Measurements from ENCODE around the gene PADI1.

The PADI1 gene

DNA sequence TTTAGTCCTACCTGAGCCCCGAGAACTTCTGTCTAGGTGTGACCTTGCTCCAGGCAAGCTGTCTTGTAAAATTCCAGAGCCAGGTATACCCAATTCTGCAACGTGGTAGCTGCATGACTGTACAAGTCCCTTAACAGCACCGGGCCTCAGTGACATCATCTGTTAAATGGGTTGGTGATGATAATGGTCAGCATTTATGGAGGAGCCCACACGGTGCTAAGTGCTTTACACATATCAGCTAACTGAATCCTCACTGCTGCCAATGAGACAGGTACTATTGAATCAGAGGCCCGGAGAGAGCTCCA lies 37.2 kb upstream of the PADI1 start:
- no peak overlapping the region for H3K4me3 ChIP-seq (ENCODE audit: low read depth, low read length)
- DNase-seq (ENCODE audit: low read depth), result no peak
- TF ChIP-seq, protein P1, sequence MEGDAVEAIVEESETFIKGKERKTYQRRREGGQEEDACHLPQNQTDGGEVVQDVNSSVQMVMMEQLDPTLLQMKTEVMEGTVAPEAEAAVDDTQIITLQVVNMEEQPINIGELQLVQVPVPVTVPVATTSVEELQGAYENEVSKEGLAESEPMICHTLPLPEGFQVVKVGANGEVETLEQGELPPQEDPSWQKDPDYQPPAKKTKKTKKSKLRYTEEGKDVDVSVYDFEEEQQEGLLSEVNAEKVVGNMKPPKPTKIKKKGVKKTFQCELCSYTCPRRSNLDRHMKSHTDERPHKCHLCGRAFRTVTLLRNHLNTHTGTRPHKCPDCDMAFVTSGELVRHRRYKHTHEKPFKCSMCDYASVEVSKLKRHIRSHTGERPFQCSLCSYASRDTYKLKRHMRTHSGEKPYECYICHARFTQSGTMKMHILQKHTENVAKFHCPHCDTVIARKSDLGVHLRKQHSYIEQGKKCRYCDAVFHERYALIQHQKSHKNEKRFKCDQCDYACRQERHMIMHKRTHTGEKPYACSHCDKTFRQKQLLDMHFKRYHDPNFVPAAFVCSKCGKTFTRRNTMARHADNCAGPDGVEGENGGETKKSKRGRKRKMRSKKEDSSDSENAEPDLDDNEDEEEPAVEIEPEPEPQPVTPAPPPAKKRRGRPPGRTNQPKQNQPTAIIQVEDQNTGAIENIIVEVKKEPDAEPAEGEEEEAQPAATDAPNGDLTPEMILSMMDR (IDR thresholded peaks at IDR 0.05; ENCODE audit: low read depth, low read length), result no peak
- TF ChIP-seq, protein P2, sequence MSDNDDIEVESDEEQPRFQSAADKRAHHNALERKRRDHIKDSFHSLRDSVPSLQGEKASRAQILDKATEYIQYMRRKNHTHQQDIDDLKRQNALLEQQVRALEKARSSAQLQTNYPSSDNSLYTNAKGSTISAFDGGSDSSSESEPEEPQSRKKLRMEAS (IDR thresholded peaks at IDR 0.05; ENCODE audit: low read depth, low read length), result no peak
- TF ChIP-seq MYC (IDR thresholded peaks at IDR 0.05; ENCODE audit: low read depth, low read length) (no peak), POLR2A (IDR thresholded peaks at IDR 0.05; ENCODE audit: extremely low read depth, insufficient read length) (no peak)

DNA sequence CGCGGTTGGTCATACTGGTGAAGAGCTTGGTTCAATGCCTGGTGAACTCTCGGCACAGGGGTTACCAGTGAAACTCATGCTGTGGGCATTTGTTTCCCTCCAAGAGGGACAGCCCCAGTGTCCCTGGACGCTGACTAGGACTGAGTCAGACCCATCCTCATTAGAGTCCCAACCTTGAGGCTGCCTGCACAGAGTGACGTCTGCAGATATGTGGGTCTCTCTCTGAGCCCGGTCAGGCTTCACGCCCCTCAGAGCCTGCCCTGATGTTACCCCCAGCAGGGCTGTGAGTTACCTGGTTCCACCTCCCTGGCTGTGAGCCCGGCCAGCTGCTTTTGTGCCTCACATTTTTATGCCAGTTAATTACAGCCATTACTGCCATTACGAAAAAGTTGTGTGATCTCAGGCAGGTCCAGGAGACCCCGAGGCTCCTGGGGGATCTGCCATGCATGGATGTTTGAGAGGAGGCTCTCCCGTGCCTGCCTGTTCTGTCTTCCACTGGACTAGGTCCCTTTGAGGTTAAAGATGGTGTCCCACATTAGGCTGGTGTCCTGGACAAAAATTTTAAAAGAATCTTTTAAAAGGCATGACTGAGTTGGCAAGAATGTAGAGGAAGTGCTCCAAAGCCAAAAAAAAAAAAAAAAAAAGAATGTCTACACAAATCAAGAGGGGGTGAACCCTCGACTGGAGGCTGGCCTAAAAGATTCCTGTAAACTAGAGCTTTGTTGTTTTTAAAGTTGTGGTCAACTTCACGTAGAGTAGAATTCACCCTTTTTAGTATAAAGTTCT lies 36.6 kb upstream of the PADI1 start:
- H3K4me3 ChIP-seq (ENCODE audit: low read depth, low read length), result no peak overlapping the region
- DNase-seq (ENCODE audit: low read depth), result no peak

DNA sequence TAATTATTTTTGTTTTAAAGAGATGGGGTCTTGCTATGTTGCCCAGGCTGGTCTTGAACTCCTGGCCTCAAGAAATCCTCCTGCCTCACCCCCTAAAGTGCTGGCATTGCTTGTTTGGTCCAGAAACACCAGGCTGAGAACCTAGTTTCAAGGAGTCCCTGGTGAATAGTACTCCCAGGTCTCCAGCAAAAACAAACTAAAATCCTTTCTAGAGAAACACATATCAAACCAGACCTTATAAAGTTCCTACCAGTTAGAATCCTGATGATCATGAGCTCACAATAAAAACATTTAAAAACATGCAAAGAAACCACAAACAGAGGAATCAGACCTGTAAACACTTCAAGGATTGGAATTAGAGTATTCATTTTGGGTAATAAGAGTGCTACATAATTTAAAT lies 34.4 kb upstream of the PADI1 start:
- no peak overlapping the region for H3K4me3 ChIP-seq (ENCODE audit: low read depth, low read length)
- no peak for DNase-seq (ENCODE audit: low read depth)
- TF ChIP-seq MYC (IDR thresholded peaks at IDR 0.05; ENCODE audit: low read depth, low read length), result no peak
- TF ChIP-seq, protein P1 (IDR thresholded peaks at IDR 0.05; ENCODE audit: low read depth, low read length), result no peak
- TF ChIP-seq, protein P2 (IDR thresholded peaks at IDR 0.05; ENCODE audit: low read depth, low read length), result no peak
- no peak for TF ChIP-seq POLR2A (IDR thresholded peaks at IDR 0.05; ENCODE audit: extremely low read depth, insufficient read length)

More for the DNA sequence above, 36.6 kb upstream of the PADI1 start:
- TF ChIP-seq, protein P1 (IDR thresholded peaks at IDR 0.05; ENCODE audit: low read depth, low read length), result no peak
- no peak for TF ChIP-seq POLR2A (IDR thresholded peaks at IDR 0.05; ENCODE audit: extremely low read depth, insufficient read length)
- no peak for TF ChIP-seq MYC (IDR thresholded peaks at IDR 0.05; ENCODE audit: low read depth, low read length)
- TF ChIP-seq, protein P2 (IDR thresholded peaks at IDR 0.05; ENCODE audit: low read depth, low read length), result no peak

DNA sequence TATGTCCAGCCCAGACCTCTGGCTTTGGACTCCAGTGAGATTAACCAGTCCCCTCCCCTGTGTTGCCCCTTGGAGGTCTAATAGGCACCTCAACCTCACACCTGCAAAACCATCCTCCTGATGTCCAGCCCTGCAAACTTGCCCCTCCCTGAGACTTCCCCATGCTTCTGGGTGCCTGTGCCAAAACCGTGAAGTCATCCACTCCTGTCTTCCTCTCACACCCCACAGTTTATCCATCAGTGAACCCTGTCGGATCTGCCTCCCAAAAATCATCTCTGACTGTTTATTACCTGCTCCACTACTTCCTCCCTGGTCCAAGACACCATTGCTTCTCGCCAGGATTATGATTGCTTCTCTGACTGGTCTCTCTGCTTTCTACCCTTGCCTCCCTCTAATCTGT lies 31.7 kb upstream of the PADI1 start:
- TF ChIP-seq POLR2A (IDR thresholded peaks at IDR 0.05; ENCODE audit: extremely low read depth, insufficient read length) (no peak), MYC (IDR thresholded peaks at IDR 0.05; ENCODE audit: low read depth, low read length) (no peak)
- TF ChIP-seq, protein P1 (IDR thresholded peaks at IDR 0.05; ENCODE audit: low read depth, low read length), result no peak
- TF ChIP-seq, protein P2 (IDR thresholded peaks at IDR 0.05; ENCODE audit: low read depth, low read length), result no peak
- no peak overlapping the region for H3K4me3 ChIP-seq (ENCODE audit: low read depth, low read length)
- DNase-seq (ENCODE audit: low read depth), result no peak

DNA sequence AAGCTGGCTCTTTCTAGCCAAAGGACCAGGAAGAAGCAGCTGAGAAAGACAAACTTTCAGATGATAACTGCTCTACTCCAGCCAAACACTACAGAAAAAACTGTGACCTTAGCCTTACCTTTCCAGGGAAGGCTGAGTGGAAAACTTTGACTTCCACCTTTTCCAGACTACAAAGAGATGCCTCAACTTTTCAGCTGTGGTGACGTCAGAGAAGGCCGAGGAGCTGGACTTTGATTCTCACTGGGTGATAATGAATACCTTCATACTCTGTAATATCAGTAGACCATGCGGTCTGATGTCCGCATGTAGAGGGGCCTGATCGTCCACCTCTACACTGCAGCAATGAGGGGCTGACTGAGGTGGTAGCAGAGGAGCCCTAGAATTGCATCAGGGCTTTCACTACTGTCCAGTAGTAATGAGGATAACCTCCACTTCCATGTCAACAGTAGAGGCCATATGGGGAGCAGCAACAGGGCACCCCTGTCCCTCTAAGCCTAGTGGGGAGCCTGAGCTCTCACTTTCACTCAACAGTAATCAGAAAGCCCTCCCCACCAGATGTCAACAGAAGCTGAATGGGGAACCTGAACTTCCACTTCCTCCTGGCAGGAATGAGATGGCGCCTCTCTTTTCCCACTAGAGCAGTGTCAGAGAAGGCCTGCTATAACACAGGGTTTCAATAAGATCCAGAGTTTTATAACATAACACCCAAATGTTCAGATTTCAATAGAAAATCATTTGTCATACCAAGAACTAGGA lies 28.4 kb upstream of the PADI1 start:
- TF ChIP-seq, protein P2 (IDR thresholded peaks at IDR 0.05; ENCODE audit: low read depth, low read length), result no peak
- TF ChIP-seq, protein P1 (IDR thresholded peaks at IDR 0.05; ENCODE audit: low read depth, low read length), result no peak
- TF ChIP-seq POLR2A (IDR thresholded peaks at IDR 0.05; ENCODE audit: extremely low read depth, insufficient read length), result no peak
- TF ChIP-seq MYC (IDR thresholded peaks at IDR 0.05; ENCODE audit: low read depth, low read length), result no peak
- DNase-seq (ENCODE audit: low read depth), result no peak
- H3K4me3 ChIP-seq (ENCODE audit: low read depth, low read length), result no peak overlapping the region
